SW 1271 (cell line): ENCODE results near the gene DOC2A.
A peak's percentile ranks its signal among the peaks of the same experiment; 100 is the strongest.
"Not testable (repeated sequence)": the region's sequence is repeated elsewhere in the genome, so short reads cannot be mapped to it uniquely, and the experiment has no call there.

Experiments
- DNase-seq, 2 experiments: peaks; one replicate each; lab custom pipeline; 2025; lab: John Stamatoyannopoulos, UW

Gene DOC2A

DNA sequence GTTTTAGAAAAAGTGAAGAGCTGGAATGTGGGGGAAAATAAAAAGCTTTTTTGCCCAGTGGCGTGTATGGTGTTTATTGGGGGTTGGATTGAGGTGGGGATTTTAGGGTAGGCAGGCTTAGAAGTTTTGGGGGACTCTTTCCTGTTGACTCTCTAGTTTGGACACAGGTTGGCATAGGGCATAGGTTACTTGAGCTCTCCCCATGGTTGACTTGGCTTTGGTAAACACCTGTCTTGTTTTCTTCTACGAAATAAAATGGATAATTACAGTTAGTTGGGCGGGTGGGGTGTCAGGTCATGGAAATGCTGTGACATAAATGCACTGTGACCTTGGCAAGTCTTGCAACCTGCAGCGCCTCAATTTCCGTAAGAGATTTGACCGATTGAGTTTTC is 37.8 kb downstream of the DOC2A start:
- DNase-seq: no peak

DNA sequence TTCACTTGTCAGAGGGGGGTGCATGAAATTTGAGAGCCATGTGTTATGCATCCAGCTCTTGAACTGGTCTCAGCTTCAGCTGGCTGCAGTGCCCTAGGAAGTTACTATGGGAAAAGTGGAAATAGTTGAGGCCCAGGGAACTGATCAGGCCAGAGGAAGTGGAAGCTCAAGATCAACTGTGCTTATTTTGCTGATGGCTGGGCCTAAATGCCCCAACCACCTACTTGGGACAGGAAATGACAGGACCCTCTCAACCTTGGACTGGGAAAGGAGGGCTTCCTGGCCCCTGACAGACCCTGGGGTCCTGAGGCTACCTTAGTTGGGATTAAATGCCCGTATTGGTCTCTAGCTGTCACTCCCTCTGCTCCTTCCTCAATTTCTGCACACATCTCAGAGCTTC is 38.3 kb downstream of the DOC2A start:
- DNase-seq: no peak

DNA sequence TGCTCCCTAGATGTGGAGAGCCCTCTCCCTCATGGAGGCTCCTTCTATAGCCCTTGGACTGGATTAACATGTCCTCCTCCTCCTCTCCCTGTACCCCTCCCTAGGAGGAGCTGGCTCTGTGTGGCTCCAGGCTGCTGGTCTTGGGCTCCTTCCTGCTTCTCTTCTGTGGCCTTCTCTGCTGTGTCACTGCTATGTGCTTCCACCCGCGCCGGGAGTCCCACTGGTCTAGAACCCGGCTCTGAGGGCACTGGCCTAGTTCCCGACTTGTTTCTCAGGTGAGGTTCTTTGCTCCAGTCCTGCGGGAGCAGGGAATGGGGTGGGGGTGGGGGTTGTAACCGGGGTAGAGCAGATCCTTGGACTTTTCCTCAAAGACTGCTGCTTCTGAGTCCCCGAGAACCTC is 39.5 kb downstream of the DOC2A start:
- no peak for DNase-seq

DNA sequence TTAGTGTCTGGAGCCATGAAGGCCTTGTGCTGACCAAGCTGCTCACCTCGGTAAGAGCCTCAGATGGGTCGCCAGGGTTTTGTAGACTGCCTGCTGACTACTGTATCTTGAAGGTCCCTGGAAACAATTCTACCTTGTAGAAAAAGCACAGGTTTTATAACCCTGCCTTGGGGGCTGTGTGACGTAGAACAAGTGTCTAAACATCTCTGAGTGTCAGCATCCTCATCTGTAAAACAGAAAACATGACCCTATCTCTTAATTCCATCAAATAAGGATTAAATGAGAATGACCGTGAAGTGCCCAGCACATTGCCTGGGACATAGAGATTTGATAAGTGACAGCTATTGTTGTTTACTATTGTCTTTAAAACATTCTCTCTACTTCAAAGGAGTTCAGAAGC is 42.6 kb downstream of the DOC2A start:
- no peak for DNase-seq

DNA sequence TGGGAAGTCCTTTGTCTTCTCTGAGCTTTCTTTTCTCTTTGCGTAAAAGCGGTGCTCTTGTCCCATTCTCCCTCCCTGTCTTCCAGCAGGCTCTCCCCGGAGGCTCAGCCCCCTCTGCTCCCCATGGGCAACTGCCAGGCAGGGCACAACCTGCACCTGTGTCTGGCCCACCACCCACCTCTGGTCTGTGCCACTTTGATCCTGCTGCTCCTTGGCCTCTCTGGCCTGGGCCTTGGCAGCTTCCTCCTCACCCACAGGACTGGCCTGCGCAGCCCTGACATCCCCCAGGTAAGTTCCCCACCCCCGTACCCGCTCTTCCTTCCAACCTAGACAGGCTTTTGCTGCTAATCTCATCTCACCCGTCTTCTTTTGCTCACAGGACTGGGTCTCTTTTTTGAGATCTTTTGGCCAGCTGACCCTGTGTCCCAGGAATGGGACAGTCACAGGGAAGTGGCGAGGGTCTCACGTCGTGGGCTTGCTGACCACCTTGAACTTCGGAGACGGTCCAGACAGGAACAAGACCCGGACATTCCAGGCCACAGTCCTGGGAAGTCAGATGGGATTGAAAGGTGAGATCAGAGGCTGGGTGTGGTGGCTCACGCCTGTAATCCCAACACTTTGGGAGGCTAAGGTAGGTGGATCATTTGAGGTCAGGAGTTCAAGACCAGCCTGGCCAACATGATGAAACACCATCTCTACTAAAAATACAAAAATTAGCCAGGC is 47.6 kb downstream of the DOC2A start:
- no peak for DNase-seq

DNA sequence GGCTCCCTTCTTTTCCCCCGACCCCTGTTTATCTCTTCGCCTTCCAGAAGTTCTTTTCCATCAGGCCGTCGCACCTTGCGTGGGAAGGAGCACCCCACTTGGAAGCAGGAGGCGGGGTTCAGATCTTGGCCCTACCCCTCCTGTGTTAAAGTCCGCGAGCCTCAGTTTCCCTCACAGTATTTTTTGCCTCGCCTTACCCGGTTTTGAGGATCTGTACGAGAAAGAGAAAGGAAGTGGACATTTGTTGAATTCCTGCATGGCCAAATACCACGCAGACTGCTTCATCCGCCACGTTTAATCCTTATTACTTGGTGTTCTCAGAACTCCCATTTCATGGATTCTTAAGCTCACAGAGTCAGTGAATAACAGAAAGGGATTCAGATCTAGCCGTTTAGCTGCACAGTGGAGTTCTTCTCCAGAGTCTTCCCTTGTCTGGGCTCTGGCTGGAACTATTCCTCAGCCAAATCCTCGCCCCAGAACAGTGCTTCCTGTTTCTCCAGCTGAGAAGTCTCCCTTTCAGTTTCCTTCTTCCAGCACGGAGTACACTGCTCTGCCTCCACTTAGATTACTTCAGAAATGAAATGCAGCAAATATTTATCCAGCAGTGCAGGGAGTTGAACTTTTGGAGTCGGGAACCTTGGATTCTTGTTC is 48.4 kb downstream of the DOC2A start:
- DNase-seq: peak in 1 of 2 experiments; percentile 39

DNA sequence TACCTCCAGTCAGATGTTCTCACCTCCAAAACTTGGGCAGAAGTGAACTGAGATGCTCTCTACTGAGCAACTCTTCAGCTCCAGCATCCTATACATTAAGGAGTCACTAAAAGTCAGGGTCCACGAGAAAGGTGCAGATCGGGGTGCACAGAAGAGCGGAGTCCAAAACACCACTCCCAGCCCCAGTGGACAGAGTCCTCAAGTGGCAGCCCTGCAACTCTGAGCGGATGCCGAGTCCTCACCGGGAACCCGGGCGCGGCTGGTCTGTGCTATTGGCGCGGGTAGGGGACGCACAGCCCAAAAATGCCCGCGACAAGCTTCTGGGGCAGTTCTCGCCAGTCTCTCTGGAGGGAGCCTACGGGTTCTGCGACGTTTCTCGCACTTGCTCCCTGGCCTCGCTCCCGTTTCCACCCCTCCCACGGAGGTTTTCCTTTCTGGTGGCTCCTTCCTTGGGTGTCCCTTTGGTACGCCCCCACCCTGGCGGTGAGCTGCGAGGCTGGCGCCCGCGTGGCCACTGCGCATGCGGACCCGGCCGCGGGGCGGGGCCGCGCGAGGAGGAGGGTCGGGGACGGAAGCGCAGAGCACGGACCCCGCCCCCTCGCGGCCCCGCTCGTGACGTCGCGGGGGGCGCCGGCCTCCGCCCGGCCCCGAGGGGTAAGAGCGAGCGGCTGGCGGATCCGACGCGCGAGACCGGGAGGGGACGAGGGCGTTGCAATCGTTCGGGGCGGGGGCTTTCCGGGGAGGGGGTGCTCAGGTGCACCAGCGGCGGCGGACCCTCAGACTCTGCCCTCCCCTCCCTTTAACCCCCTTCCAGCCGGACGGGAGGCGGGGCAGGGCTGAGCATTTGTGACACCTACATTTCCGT is 49.1 kb downstream of the DOC2A start, which contains the start of gene TMEM219:
Gene TMEM219 (plus strand): TSS at position 601 of the 865 bp plus-strand sequence. CDS start 1,065 bp downstream, outside the sequence.
- peak; percentile 88 to 89 for DNase-seq

DNA sequence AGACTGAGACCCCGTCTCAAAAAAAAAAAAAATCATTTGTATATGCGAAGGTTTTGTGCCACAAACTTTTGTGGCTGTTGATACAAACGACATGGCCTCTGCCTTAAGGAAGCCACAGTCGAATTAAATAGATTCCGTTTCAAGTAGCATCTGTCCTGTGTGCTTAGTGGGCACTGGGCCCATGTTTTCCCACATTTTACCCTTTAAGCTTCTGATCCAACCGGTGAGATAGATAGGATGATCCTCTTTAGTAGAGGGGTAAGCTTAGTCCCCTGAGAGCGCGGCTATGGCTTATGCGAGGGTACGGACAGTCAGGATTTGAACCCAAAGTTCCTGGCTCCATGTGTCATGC is 49.7 kb downstream of the DOC2A start:
- DNase-seq: no peak

DNA sequence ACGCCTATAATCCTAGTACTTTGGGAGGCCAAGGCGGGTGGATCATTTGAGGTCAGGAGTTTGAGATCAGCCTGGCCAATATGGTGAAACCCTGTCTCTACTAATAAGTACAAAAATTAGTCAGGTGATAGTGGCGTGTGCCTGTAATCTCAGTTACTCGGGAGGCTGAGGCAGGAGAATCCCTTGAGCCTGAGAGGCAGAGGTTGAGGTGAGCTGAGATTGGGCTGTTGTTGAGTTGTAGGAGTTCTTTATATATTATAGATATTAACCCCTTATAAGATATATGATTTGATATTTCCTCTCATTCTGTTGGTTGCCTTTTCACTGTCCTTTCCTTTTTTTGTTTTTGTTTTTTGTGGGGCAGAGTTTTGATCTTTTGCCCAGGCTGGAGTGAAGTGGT is 51.0 kb downstream of the DOC2A start:
- not testable (repeated sequence) for DNase-seq

DNA sequence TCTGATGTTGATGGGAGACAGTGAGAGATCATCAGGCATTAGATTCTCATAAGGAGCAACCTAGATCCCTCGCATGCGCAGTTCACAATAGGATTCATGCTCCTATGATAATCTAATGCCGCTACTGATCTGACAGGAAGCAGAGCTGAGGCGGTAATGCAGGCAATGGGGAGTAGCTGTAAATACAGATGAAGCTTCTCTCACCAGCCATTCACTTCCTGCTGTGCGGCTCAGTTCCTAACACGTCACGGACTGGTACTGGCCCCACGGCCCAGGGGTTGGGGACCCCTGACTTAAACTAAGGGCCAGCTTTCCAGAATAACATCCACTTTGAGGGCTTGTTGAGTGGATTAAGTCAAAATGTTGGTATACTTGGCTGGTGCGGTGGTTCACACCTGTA is 51.5 kb downstream of the DOC2A start:
- no peak for DNase-seq

DNA sequence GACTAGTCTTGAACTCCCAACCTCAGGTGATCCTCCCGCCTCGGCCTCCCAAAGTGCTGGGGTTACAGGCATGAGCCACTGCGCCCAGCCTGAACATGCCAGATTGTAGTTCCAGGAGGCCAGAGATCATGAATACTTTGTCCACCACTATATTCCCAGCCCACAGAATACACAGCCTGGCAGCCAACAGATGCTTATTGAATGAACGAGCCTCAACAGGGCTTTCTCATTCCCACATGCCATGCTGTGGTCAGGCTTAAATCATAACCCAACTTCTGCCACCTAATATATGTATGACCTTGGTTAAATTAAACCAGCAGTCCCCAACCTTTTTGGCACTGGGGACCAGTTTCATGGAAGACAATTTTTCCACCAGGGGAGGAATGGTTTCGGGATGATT is 52.1 kb downstream of the DOC2A start:
- no peak for DNase-seq
